GM19025 (cell line): Measurements from ENCODE around the gene SNTB2.
"Not testable (repeated sequence)": the region's sequence is repeated elsewhere in the genome, so short reads cannot be mapped to it uniquely, and the experiment has no call there.

ENCODE experiments used
- ATAC-seq: cut with Tn5 transposase; IDR thresholded peaks from one replicate; pipeline ENCODE4 v1.9.1; 2021; ENCODE audit warnings: mild to moderate bottlenecking, low read depth, moderate library complexity; ENCODE audit not compliant: unreplicated experiment

SNTB2 gene

GRCh38 chr16:69276148-69277115 is 89.5 kb downstream of the SNTB2 start:
- no peak for ATAC-seq

- no peak for ATAC-seq
These were observed 90.4 kb downstream of the SNTB2 start for GRCh38 chr16:69277413-69277812.

- no peak for ATAC-seq
These were observed 96.9 kb downstream of the SNTB2 start for GRCh38 chr16:69283851-69284250.

- no peak for ATAC-seq
These were observed 98.3 kb downstream of the SNTB2 start for GRCh38 chr16:69285240-69285639.

GRCh38 chr16:69286941-69287713 is 100.2 kb downstream of the SNTB2 start:
- ATAC-seq = no peak

- not testable (repeated sequence) for ATAC-seq
These were observed 104.7 kb downstream of the SNTB2 start for GRCh38 chr16:69291657-69292056.

- ATAC-seq = no peak
These were observed 106.4 kb downstream of the SNTB2 start for GRCh38 chr16:69293401-69293800.

- ATAC-seq = no peak
These were observed 107.1 kb downstream of the SNTB2 start for GRCh38 chr16:69294051-69294450.

GRCh38 chr16:69296771-69297170 is 109.8 kb downstream of the SNTB2 start:
- not testable (repeated sequence) for ATAC-seq

GRCh38 chr16:69298261-69298660 is 111.3 kb downstream of the SNTB2 start:
- no peak for ATAC-seq

- ATAC-seq = no peak
These were observed 114.2 kb downstream of the SNTB2 start for GRCh38 chr16:69301187-69301586.

GRCh38 chr16:69301861-69302260 is 114.9 kb downstream of the SNTB2 start:
- ATAC-seq = no peak

GRCh38 chr16:69302301-69302700 is 115.3 kb downstream of the SNTB2 start:
- no peak for ATAC-seq

- ATAC-seq = no peak
These were observed 119.1 kb downstream of the SNTB2 start for GRCh38 chr16:69306031-69306430.

GRCh38 chr16:69307091-69307490 is 120.1 kb downstream of the SNTB2 start:
- no peak for ATAC-seq

- ATAC-seq = no peak
These were observed 120.9 kb downstream of the SNTB2 start for GRCh38 chr16:69307856-69308255.

- ATAC-seq = no peak
These were observed 122.4 kb downstream of the SNTB2 start for GRCh38 chr16:69309316-69309715.

GRCh38 chr16:69310653-69311532 is 123.9 kb downstream of the SNTB2 start, which contains the start of gene VPS4A:
TSS of gene VPS4A (plus strand) at chr16:69311350. CDS start at chr16:69311512, 162 bp downstream.
- peak; percentile 90 for ATAC-seq

GRCh38 chr16:69311533-69312387 is 124.8 kb downstream of the SNTB2 start:
- ATAC-seq = peak; percentile 38
